SKM-1 treated with dmso at 0.1 percent for 144 hours (cell line): ENCODE results near the gene TMEM39B.
"Not testable (repeated sequence)": the region's sequence is repeated elsewhere in the genome, so short reads cannot be mapped to it uniquely, and the experiment has no call there.

Source experiments
- DNase-seq: peaks from one replicate; lab custom pipeline; 2025; ENCODE audit not compliant: unreplicated experiment; lab: John Stamatoyannopoulos, UW

Gene TMEM39B

GRCh38 chr1:32068957-32069588 is 3.7 kb upstream of the TMEM39B start:
- DNase-seq: no peak

GRCh38 chr1:32071758-32072621 is 749 bp upstream of the TMEM39B start:
- DNase-seq: no peak

DNA sequence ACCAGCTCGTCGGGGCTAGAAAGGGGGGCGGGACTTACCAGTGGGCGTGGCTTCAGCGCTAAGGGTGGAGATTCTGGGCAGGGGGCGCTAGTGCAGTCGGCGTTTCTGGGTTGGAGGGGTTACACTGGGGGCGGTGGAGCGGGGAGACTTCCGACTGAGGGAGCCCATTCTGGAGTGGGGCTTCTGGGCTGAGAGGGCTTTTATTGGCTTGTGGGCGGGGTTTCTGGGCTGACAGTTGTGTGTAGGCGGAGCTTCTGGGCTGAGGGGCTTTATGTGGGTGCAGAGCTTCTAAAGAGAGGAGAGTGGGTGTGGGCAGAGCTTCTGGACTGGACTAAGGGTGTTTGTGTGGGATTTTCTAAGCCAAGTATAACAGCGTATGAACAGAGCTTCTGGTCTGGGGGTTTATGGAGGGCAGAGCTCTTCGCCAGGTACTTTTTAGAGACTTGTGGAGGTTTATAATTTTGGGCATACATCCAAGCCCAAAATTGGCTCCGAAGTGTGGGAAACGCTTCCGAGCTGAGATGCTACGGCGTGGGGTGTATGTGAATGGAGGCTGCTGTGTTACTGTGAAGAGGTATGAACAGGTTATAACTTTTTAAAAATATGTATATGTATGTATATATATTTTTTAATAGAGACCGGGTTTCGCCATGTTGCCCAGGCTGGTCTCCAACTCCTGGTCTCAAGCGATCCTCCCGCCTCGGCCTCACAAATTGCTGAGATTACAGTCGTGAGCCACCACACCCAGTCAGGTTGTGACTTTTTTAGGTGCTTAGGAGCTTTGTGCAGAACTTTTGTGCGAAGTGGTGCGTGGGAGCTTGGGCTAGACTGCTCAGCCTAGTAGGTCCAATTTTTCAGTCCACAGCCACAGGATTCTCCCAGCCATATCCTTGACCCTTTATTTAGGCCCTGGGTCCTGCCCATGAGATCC is 825 bp downstream of the TMEM39B start:
- DNase-seq: no peak

GRCh38 chr1:32074841-32075240 is 2.1 kb downstream of the TMEM39B start:
- no peak for DNase-seq

GRCh38 chr1:32077451-32077850 is 4.7 kb downstream of the TMEM39B start:
- no peak for DNase-seq

DNA sequence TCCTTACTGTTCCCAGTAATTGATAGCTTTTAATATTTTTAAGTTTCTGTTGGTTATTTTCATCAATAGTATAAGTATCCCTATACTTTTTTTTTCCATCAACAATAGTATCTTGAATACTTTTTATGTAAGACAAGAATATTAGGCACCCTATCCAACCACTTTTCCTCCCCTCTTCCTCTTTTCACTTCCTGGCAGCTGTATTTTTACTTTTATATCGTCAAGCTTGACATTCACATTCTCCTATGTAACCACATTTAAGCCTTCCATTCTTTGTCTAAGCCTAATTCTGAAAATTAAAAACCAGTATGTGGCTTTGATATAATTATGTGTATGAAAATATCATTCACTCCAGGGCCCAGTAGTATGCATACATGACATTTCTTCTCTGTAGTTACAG is 9.3 kb downstream of the TMEM39B start:
- no peak for DNase-seq

- not testable (repeated sequence) for DNase-seq
Observed at GRCh38 chr1:32086381-32086780, 13.6 kb downstream of the TMEM39B start.

DNA sequence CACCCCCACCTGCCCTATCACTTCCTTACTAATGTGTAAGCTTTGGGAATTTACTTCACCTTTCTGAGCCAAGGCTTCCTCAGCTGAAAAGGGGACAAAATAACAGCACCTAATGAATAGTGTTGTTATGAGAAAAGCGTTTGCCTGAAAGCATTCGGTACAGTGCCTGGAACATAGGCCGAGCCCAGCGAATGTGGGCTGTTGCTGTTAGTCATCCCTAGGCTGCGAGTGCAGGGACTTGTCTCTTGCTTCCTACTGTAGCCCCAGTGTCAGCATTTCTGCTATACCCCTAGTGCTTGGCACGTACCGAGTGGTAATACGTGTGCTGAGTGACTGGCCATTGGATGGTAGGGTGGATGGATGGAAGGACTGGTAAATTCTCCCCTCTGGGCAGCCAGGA is 18.4 kb downstream of the TMEM39B start:
- no peak for DNase-seq

GRCh38 chr1:32091591-32091990 is 18.9 kb downstream of the TMEM39B start:
- DNase-seq: no peak

GRCh38 chr1:32094746-32095521 is 22.2 kb downstream of the TMEM39B start:
- no peak for DNase-seq

GRCh38 chr1:32099426-32099825 is 26.7 kb downstream of the TMEM39B start:
- no peak for DNase-seq

DNA sequence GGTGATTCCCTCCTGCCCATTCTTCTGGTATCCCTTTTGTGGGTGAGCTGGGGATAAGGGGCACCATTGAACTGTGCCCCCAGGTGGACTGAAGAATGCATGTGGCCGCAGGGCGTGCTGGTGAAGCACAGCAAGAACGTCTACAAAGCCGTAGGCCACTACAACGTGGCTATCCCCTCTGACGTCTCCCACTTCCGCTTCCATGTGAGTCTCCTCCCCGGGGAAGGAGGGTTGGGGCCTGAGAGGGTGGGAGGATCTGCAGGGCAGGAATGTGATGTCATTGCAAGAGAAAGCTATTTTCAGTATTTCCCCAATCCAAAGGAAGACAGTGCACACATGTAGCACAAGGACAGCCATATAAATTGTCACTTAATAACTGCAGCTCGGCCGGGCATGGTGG is 27.6 kb downstream of the TMEM39B start:
- no peak for DNase-seq

GRCh38 chr1:32100807-32101708 is 28.3 kb downstream of the TMEM39B start:
- no peak for DNase-seq

- DNase-seq: no peak
Observed at GRCh38 chr1:32104127-32104526, 31.4 kb downstream of the TMEM39B start.

DNA sequence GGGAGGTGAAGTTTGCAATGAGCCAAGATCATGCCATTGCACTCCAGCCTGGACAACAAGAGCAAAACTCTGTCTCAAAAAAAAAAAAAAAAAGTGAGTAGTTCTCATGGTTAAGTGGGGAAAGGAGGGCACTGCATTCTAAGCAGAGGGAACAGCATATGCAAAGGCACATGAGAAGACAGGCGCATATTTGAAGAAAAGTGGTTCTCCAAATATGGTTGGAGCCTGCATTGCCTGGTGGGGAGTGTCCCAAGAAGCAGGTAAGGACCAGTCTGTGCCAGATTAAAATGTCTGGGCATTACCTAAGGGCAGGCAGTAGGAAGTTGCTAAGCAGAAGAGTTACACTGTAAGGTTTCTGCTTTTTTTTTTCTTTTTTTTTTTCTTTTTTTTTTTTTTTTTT is 32.6 kb downstream of the TMEM39B start:
- no peak for DNase-seq

- DNase-seq: no peak
Observed at GRCh38 chr1:32106663-32107275, 34.0 kb downstream of the TMEM39B start.

GRCh38 chr1:32107742-32108661 is 35.3 kb downstream of the TMEM39B start, which contains the start of gene KPNA6:
Gene KPNA6, plus strand, starts transcription at chr1:32108056. Its CDS starts 75 bp downstream, at chr1:32108131.
- DNase-seq: peak; percentile 92

- no peak for DNase-seq
Observed at GRCh38 chr1:32111040-32111623, 38.4 kb downstream of the TMEM39B start.
